ENCODE results near the gene GJB6.

- TF ChIP-seq, protein P1, sequence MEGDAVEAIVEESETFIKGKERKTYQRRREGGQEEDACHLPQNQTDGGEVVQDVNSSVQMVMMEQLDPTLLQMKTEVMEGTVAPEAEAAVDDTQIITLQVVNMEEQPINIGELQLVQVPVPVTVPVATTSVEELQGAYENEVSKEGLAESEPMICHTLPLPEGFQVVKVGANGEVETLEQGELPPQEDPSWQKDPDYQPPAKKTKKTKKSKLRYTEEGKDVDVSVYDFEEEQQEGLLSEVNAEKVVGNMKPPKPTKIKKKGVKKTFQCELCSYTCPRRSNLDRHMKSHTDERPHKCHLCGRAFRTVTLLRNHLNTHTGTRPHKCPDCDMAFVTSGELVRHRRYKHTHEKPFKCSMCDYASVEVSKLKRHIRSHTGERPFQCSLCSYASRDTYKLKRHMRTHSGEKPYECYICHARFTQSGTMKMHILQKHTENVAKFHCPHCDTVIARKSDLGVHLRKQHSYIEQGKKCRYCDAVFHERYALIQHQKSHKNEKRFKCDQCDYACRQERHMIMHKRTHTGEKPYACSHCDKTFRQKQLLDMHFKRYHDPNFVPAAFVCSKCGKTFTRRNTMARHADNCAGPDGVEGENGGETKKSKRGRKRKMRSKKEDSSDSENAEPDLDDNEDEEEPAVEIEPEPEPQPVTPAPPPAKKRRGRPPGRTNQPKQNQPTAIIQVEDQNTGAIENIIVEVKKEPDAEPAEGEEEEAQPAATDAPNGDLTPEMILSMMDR (conservative IDR thresholded peaks at IDR 0.05; ENCODE audit: low read depth, low read length): no peak
- no peak for TF ChIP-seq EZH2phosphoT487 (IDR thresholded peaks at IDR 0.05; ENCODE audit: borderline replicate concordance, low read length)
Measured at GRCh38 chr13:20190481-20191310, 41.4 kb downstream of the GJB6 start.
